ENCODE measurements around the gene MYO15B.

The MYO15B gene

DNA sequence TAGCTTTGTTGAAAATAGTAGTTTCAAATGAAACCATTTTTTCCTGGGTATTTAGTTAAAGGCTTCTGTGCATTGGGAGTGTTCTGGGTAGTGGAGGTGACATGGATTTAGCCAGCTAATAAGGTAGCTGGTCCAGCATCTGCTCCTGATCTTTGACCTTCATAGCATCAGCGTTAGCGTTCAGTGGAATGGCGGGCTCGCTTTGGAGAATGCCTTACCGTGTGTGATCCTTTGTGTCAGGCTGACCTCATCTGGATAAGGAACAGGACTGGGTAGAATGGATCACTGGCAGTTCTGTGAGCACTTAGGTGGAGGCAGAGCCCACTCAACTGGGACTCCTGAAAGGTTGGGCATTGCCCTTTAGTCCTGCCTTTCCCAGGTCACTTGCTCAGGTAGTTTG is 83.3 kb downstream of the MYO15B start:
- DNase-seq, result no peak

DNA sequence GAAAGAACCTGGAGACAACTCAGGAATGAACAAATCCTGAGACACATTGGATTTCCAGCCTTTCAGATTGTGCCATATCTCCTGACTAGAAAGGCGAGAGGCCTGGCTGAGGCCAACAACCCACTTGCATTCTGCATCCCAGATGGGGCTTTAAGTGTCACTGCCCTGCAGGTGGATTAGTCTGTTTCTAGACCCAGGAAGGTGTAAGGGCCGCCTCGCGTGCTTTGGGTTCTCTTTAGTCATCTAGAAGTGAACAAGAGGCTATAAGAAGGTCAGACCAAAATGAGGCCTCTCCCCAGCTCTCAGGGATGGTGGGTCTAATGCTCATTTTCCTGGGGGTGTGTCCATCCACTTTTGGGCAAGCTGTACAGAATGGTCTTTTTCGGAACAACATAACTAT is 84.4 kb downstream of the MYO15B start:
- no peak for DNase-seq

DNA sequence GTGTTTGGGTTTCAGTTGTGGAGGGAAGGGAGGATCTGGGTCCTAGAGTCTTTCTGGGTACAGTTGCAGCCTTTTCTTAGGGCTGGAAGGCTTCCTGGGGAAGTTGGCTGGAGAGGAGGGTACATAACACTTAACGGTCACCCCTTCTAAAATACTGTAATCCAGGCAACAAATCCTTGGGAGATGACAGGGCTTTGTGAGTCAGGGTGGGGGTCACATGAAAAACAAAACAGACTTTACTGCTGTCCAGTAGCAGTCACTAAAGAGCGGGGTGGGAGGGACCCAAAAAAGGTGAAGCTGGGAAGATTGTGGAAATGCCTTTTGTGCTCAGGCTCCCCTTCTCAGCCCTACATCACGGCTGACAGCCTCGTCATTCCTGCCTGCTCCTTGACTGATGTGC is 85.9 kb downstream of the MYO15B start:
- DNase-seq, result no peak

Measured in AML-193 (cell line).